Neural crest cell (in vitro differentiated cells): ENCODE data around the gene TRIO. TPM values are rescaled to one million over a fixed set of nuclear protein-coding genes. Genes with fewer than 3 reads are reported as not detected.

Experiments used
- DNase-seq: peaks from one replicate; pipeline ENCODE4 v3.0.0; 2021; ENCODE audit warnings: low read depth, mixed read lengths, low spot score
- H3K27ac Mint-ChIP-seq: one replicate; pipeline ENCODE4 v1.8.0; 2021; ENCODE audit warnings: mild to moderate bottlenecking, mixed read lengths; ENCODE audit not compliant: unreplicated experiment
- H3K27me3 Mint-ChIP-seq: 2 replicates; pipeline ENCODE4 v1.8.0; 2021; ENCODE audit warnings: low read depth, mild to moderate bottlenecking, mixed read lengths
- H3K36me3 Mint-ChIP-seq: 2 replicates; pipeline ENCODE4 v1.8.0; 2021; ENCODE audit warnings: low read depth, mild to moderate bottlenecking, mixed read lengths
- H3K4me1 Mint-ChIP-seq: 2 replicates; pipeline ENCODE4 v1.8.0; 2021; ENCODE audit warnings: mixed read lengths
- H3K4me3 Mint-ChIP-seq: one replicate; pipeline ENCODE4 v1.8.0; 2021; ENCODE audit warnings: mild to moderate bottlenecking, mixed read lengths
- H3K9me3 Mint-ChIP-seq: 2 replicates; pipeline ENCODE4 v1.8.0; 2021; ENCODE audit warnings: mixed read lengths
- total RNA-seq: library from RNA; stranded (reverse); gene quantifications from 2 replicates; pipeline ENCODE4 v1.2.1, GENCODE V29; 2021
- TF ChIP-seq, protein P1 (sequence below): fragments of 200-600 bp; sonication (generic); conservative IDR thresholded peaks from 2 replicates; pipeline ENCODE4 v1.5.0; 2021; ENCODE audit warnings: antibody characterized with exemption, mild to moderate bottlenecking

The TRIO gene
- total RNA-seq, 1 donor from 2014 or later = 134 TPM

DNA sequence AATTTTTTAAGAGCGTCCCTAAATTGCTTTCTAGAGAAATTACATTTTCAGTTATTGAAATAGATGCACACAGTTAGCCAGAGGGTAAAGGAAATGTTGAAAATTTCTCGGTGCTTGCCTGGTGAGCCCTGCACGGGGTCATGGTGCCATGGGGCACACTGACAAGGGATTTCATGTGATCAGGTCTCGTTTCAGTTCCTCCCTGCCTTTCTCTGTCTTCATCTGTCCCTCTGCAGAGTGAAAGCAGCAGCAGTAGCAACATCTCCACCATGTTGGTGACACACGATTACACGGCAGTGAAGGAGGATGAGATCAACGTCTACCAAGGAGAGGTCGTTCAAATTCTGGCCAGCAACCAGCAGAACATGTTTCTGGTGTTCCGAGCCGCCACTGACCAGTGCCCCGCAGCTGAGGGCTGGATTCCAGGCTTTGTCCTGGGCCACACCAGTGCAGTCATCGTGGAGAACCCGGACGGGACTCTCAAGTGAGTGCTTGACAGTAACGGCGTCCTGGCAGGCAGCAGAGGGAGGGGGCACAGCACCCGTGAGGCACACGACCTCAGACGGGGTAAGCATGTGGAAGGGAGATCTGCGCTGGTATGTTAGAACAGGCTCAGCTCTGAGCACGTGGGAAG is 349.3 kb downstream of the TRIO start:
- Mint-ChIP-seq H3K9me3 (no peaks in the 10 kb centered on the region), H3K27ac (no peak overlapping the region), H3K36me3 (peaks cover 39% of the 10 kb centered on the region), H3K4me1 (no peaks in the 10 kb centered on the region), H3K27me3 (no peaks in the 10 kb centered on the region), H3K4me3 (no peak overlapping the region)
- TF ChIP-seq, protein P1, sequence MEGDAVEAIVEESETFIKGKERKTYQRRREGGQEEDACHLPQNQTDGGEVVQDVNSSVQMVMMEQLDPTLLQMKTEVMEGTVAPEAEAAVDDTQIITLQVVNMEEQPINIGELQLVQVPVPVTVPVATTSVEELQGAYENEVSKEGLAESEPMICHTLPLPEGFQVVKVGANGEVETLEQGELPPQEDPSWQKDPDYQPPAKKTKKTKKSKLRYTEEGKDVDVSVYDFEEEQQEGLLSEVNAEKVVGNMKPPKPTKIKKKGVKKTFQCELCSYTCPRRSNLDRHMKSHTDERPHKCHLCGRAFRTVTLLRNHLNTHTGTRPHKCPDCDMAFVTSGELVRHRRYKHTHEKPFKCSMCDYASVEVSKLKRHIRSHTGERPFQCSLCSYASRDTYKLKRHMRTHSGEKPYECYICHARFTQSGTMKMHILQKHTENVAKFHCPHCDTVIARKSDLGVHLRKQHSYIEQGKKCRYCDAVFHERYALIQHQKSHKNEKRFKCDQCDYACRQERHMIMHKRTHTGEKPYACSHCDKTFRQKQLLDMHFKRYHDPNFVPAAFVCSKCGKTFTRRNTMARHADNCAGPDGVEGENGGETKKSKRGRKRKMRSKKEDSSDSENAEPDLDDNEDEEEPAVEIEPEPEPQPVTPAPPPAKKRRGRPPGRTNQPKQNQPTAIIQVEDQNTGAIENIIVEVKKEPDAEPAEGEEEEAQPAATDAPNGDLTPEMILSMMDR = no peak
- no peak for DNase-seq

DNA sequence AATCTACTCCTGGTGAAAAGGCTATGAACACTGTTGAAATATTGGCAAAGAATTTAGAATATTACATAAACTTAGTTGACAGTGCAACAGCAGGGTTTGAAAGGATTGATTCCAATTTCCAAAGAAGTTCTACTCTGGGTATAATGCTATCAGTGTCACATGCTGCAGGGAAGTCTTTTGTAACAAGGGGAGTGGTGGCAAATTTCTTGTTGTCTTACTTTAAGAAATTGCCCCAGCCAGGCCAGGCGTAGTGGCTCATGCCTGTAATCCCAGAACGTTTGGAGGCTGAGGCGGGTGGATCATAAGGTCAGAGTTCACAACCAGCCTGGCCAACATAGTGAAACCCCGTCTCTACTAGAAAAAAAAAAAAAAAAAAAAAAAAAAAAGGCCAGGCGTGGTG is 352.2 kb downstream of the TRIO start:
- peaks cover 29% of the 10 kb centered on the region for H3K36me3 Mint-ChIP-seq
- no peaks in the 10 kb centered on the region for H3K4me1 Mint-ChIP-seq
- DNase-seq = no peak
- H3K27ac Mint-ChIP-seq = no peak overlapping the region
- no peak overlapping the region for H3K4me3 Mint-ChIP-seq
- no peaks in the 10 kb centered on the region for H3K9me3 Mint-ChIP-seq
- TF ChIP-seq, protein P1 = no peak
- H3K27me3 Mint-ChIP-seq = no peaks in the 10 kb centered on the region

DNA sequence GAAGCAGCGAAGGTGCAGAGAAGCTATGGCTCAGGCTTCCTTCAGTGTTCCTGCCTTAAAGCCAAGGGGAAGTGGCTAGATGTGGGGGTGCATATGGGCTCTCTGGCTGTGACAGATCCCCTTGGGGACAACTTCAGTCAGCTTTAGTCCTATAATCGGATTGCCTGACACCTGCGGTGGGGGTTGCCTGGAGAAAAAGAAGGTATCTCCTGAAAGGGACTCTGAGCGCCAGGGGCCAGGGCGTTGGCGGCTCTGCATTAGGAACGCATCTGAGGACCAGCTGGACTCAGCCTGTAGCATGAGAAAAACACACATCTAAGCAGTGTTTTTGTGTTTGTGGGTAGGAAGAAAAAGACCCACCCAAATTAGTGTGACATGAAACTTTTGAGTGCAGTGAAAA is 354.2 kb downstream of the TRIO start:
- no peak overlapping the region for H3K27ac Mint-ChIP-seq
- peaks cover 19% of the 10 kb centered on the region for H3K36me3 Mint-ChIP-seq
- H3K4me1 Mint-ChIP-seq = no peaks in the 10 kb centered on the region
- H3K9me3 Mint-ChIP-seq = no peaks in the 10 kb centered on the region
- no peak overlapping the region for H3K4me3 Mint-ChIP-seq
- no peak for DNase-seq
- TF ChIP-seq, protein P1 = no peak
- H3K27me3 Mint-ChIP-seq = no peaks in the 10 kb centered on the region

DNA sequence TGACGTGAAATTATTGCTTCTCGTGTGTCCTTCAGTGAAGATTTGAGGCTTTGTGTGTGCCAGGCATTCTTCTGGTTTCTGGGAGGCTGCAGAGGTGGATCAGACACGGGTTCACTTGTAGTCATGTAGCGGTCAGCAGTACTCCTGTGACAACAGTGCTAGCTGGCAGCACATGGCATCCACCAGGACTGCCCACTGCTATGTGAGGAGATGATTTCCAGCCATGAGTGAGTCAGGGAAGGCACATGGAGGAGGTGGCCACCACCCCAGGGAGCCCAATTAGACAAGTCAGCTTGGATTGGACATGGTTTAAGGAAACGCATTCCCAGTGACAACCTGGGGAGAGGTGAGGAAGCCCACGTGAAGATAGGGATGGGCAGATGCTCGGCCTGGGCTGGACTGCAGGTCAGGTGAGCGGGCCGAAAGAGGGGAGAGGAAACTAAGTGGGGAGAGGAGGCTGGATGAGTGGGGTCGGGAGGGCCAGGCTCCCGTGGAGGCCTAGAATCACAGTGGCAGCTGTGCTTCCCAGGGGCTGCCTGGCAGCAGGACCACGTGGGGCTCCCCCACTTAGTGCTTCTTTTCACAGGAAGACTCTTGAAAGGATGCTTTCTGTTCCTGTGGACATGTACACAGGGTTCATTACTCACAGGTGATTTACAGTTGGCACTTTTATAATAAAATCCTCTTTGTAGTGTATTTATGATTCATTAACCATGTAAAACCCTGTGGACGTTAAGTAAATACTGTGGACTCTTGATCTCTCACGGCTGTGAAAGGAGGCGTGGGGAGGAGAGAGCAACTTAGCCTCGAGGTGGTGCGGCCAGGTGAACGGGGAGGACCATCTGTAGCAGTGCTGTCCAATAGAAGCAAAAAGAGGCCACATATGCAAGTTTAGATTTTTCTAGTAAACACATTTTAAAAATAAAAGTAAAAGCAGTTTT is 358.5 kb downstream of the TRIO start:
- peak overlapping the region; percentile 76 for H3K27ac Mint-ChIP-seq
- no peaks in the 10 kb centered on the region for H3K9me3 Mint-ChIP-seq
- TF ChIP-seq, protein P1 = no peak
- peaks cover 4% of the 10 kb centered on the region for H3K36me3 Mint-ChIP-seq
- H3K4me3 Mint-ChIP-seq = no peak overlapping the region
- H3K4me1 Mint-ChIP-seq = no peaks in the 10 kb centered on the region
- no peaks in the 10 kb centered on the region for H3K27me3 Mint-ChIP-seq
- no peak for DNase-seq

DNA sequence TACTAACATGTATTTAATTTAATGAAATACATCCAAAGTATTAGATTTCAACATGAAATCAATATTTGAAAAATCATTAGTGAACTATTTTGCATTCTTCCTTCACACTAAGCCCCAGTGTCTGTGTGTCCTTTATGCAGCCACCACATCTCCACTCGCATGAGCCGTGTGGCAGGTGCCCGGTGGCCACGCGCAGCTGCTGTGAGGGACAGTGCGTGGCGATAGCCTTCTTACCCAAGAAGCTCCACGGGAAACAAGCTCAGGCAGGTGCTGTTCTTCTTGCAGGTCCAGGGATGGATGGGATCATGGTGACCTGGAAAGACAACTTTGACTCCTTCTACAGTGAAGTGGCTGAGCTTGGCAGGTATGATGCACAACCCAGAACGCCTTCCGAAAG is 359.1 kb downstream of the TRIO start:
- TF ChIP-seq, protein P1 = no peak
- no peaks in the 10 kb centered on the region for H3K4me1 Mint-ChIP-seq
- H3K4me3 Mint-ChIP-seq = no peak overlapping the region
- peaks cover 8% of the 10 kb centered on the region for H3K36me3 Mint-ChIP-seq
- no peak for DNase-seq
- no peak overlapping the region for H3K27ac Mint-ChIP-seq
- no peaks in the 10 kb centered on the region for H3K27me3 Mint-ChIP-seq
- H3K9me3 Mint-ChIP-seq = no peaks in the 10 kb centered on the region
